ENCODE results near the gene PARD6G.

Gene PARD6G

GRCh38 chr18:80147418-80148325 lies 99.6 kb downstream of the PARD6G start:
- DNase-seq (ENCODE audit: low read depth in 2 of 3, low spot score in 1 of 3) = peak; percentile 54 to 71 (median 60)

GRCh38 chr18:80147037-80147417 lies 100.3 kb downstream of the PARD6G start:
- no peak for DNase-seq (ENCODE audit: low read depth in 2 of 3, low spot score in 1 of 3)

- no peak for DNase-seq (ENCODE audit: low read depth in 2 of 3, low spot score in 1 of 3)
Observed at GRCh38 chr18:80145196-80145804, 102.0 kb downstream of the PARD6G start.

GRCh38 chr18:80143881-80144280 lies 103.4 kb downstream of the PARD6G start:
- no peak for DNase-seq (ENCODE audit: low read depth in 2 of 3, low spot score in 1 of 3)

- no peak for DNase-seq (ENCODE audit: low read depth in 2 of 3, low spot score in 1 of 3)
Observed at GRCh38 chr18:80140455-80140985, 106.8 kb downstream of the PARD6G start.

- no peak for DNase-seq (ENCODE audit: low read depth in 2 of 3, low spot score in 1 of 3)
Observed at GRCh38 chr18:80137976-80138375, 109.3 kb downstream of the PARD6G start.

- no peak for DNase-seq (ENCODE audit: low read depth in 2 of 3, low spot score in 1 of 3)
Observed at GRCh38 chr18:80137137-80137536, 110.2 kb downstream of the PARD6G start.

GRCh38 chr18:80136679-80137078 lies 110.6 kb downstream of the PARD6G start:
- DNase-seq (ENCODE audit: low read depth in 2 of 3, low spot score in 1 of 3) = no peak

GRCh38 chr18:80135136-80135535 lies 112.2 kb downstream of the PARD6G start:
- DNase-seq (ENCODE audit: low read depth in 2 of 3, low spot score in 1 of 3) = no peak

GRCh38 chr18:80133124-80133523 lies 114.2 kb downstream of the PARD6G start:
- DNase-seq (ENCODE audit: low read depth in 2 of 3, low spot score in 1 of 3) = no peak

GRCh38 chr18:80132180-80132812 lies 115.0 kb downstream of the PARD6G start:
- no peak for DNase-seq (ENCODE audit: low read depth in 2 of 3, low spot score in 1 of 3)

- no peak for DNase-seq (ENCODE audit: low read depth in 2 of 3, low spot score in 1 of 3)
Observed at GRCh38 chr18:80130555-80130954, 116.8 kb downstream of the PARD6G start.

GRCh38 chr18:80129672-80130367 lies 117.5 kb downstream of the PARD6G start:
- DNase-seq (ENCODE audit: low read depth in 2 of 3, low spot score in 1 of 3) = no peak

GRCh38 chr18:80127635-80128034 lies 119.7 kb downstream of the PARD6G start:
- DNase-seq (ENCODE audit: low read depth in 2 of 3, low spot score in 1 of 3) = no peak

GRCh38 chr18:80126797-80127196 lies 120.5 kb downstream of the PARD6G start:
- no peak for DNase-seq (ENCODE audit: low read depth in 2 of 3, low spot score in 1 of 3)

GRCh38 chr18:80124131-80124530 lies 123.2 kb downstream of the PARD6G start:
- no peak for DNase-seq (ENCODE audit: low read depth in 2 of 3, low spot score in 1 of 3)

- no peak for DNase-seq (ENCODE audit: low read depth in 2 of 3, low spot score in 1 of 3)
Observed at GRCh38 chr18:80120932-80121331, 126.4 kb downstream of the PARD6G start.

- no peak for DNase-seq (ENCODE audit: low read depth in 2 of 3, low spot score in 1 of 3)
Observed at GRCh38 chr18:80119111-80119510, 128.2 kb downstream of the PARD6G start.

GRCh38 chr18:80115035-80115434 lies 132.3 kb downstream of the PARD6G start:
- DNase-seq (ENCODE audit: low read depth in 2 of 3, low spot score in 1 of 3) = no peak

- no peak for DNase-seq (ENCODE audit: low read depth in 2 of 3, low spot score in 1 of 3)
Observed at GRCh38 chr18:80112624-80113248, 134.6 kb downstream of the PARD6G start.

GRCh38 chr18:80109676-80110078 lies 137.6 kb downstream of the PARD6G start:
- DNase-seq (ENCODE audit: low read depth in 2 of 3, low spot score in 1 of 3) = peak in 1 of 3 donors; percentile 35

All from stimulated activated CD4-positive, alpha-beta T cell treated with anti-CD3 and anti-CD28 coated beads, Interleukin-12 subunit alpha, Interleukin-12 subunit beta, amount 100 ng/mL, for 48 hours (primary cell).